ENCODE results near the gene LGALS14.
"Not testable (repeated sequence)": the region's sequence is repeated elsewhere in the genome, so short reads cannot be mapped to it uniquely, and the experiment has no call there.

The LGALS14 gene, protein sequence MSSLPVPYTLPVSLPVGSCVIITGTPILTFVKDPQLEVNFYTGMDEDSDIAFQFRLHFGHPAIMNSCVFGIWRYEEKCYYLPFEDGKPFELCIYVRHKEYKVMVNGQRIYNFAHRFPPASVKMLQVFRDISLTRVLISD

GRCh38 chr19:39704181-39705044, at the start of gene LGALS14:
LGALS14 (plus strand) TSS chr19:39704481; CDS start chr19:39704529, 48 bp downstream.
- DNase-seq = no peak

DNA sequence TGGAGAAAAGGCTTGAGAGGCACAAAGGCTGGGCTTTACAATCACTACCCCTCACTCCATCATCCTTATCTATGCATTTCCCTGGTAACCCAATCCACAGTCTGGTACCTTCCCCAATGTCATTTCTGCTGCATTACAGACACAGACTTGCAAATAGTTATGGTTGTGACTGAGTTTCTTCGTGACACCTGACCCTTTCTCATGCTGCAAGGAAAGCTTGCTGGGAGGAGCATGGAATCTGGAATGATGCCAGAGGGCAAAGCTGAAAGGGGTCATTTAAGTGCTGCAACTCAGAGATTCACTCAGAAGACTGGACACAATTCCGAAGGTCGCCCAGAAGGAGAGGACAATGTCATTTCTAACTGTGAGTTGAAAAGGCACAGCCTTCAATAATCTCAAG, 48.7 kb upstream of the LGALS14 start, which contains the start of gene LGALS16:
LGALS16 (plus strand) TSS at position 301 of the 400 bp plus-strand sequence; CDS start at position 350, 49 bp downstream.
- DNase-seq = no peak

DNA sequence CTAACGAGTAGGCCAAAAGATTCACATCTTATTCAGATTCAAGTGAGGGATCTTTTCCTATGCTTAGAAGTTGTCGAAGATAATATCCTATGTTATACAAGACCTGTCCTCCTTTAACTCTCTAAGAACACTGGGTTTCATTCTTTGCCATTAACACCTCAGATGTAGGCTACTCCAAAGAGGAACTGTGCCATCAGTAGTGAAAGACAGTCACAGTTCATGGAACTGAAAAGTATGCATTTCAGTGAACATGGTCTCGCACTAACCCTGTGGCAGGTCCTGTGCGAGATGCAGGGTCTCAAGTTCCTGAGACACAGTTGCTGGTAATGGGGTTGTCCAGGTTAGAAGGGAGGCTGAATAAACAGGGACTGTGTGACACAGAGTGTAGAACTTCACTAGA, 44.5 kb upstream of the LGALS14 start:
- DNase-seq = no peak

DNA sequence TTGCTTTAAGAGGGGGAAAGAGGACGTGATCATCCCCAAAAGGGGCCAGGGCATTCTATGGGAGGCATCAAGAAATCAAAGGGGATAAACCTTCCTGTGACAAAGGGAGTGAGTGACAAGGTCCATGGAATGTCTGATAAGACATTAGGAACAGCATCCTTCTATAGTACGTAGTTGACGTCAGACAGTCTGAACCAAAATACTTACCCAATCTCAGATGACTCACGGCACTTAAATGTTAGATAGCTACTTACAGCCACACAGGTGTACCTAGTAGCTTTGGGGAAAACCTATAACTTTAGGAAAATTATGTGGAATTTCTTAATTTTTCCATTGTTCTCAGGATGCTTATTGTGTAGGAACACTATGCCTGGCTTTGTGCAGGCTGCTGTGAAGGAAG, 43.6 kb upstream of the LGALS14 start:
- DNase-seq = no peak

- no peak for DNase-seq
Measured at GRCh38 chr19:39661565-39661964, 42.7 kb upstream of the LGALS14 start.

DNA sequence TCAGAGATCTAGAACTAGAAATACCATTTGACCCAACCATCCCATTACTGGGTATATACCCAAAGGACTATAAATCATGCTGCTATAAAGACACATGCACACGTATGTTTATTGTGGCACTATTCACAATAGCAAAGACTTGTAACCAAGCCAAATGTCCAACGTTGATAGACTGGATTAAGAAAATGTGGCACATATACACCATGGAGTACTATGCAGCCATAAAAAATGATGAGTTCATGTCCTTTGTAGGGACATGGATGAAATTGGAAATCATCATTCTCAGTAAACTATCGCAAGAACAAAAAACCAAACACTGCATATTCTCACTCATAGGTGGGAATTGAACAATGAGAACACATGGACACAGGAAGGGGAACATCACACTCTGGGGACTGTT, 34.4 kb upstream of the LGALS14 start:
- DNase-seq = not testable (repeated sequence)

- no peak for DNase-seq
Measured at GRCh38 chr19:39670998-39671397, 33.3 kb upstream of the LGALS14 start.

- DNase-seq = peak; percentile 68
Measured at GRCh38 chr19:39671739-39672363, 32.4 kb upstream of the LGALS14 start.

DNA sequence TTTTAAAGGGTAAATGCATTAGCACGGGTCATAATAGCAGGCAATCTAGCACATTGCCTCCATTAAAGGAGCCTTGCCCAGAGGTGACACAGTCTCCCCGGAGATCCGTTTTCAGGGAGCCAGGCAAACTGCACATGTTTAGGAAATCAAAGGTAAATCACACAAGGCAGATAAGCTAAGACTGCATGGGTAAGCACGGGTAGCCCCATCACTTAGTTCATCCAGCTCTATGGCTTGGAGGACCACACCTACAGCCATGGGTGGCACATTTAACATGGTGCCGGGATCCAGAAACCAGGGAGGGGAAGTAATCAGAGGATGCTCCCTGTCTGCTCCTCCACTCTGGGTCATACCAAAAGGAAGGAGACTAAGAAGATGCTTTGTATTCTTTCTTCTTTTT, 31.8 kb upstream of the LGALS14 start:
- DNase-seq = no peak

- peak; percentile 3 for DNase-seq
Measured at GRCh38 chr19:39673862-39674261, 30.4 kb upstream of the LGALS14 start.

DNA sequence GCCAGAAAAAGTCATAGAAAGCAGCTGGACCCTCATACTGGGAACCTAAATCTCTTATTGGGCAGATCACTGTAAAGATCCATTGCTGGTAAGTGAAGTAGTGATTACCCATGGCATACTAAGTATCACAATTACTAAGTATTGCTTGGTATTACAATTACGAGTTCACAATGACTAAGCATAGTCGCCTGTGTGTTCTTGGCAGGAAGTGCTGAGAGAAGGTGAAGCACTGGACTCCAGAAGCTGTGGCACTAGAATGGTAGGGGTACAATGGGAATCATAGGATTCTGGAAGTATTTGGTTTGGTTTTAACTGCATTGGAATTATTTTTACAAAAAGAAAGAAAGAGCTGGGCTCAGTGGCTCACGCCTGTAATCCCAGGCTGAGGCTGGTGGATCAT, 28.3 kb upstream of the LGALS14 start:
- no peak for DNase-seq

DNA sequence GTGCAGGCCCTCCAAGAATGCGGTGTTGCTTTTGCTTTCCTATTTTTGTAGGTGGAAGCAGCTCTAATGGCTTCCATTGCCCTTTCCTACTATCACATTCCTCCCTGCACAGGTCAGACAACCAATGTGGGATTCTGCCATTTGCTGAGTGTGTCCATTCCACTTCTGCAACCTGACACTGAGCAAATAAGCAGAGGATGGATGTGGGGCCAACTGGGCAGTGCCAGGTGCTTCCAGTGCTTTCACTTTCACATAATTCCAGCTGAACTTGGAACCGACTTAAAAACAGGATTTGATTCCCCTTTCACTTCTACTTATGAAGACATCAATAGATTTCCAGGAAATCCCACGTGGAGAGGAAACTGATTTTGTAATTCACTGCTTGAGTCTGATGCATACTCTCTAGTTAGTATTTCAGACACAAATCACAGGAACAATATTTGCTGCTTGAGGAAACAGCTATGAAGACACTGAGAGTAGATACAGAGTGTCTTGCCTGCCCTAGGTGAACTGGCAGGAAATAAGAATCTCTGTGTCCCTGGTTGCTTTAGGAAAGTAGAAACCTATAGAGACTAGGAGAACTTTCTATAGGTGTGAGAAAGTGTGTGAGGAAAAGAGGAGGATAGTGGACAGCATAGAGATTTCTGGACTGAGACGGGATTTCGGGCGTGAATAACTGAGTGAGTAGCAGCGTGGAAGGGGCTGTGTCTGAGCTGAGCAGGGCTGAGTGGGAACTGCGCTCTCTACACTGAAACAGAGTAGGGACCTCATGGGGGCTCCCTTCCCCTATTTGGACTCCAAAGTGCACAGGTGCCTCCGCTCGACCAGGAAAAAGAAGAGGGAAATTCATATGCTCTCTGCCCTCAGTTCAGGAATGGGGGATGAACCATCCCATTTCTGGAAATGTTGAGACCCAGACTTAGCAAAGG, 26.1 kb upstream of the LGALS14 start:
- peak; percentile 44 for DNase-seq

DNA sequence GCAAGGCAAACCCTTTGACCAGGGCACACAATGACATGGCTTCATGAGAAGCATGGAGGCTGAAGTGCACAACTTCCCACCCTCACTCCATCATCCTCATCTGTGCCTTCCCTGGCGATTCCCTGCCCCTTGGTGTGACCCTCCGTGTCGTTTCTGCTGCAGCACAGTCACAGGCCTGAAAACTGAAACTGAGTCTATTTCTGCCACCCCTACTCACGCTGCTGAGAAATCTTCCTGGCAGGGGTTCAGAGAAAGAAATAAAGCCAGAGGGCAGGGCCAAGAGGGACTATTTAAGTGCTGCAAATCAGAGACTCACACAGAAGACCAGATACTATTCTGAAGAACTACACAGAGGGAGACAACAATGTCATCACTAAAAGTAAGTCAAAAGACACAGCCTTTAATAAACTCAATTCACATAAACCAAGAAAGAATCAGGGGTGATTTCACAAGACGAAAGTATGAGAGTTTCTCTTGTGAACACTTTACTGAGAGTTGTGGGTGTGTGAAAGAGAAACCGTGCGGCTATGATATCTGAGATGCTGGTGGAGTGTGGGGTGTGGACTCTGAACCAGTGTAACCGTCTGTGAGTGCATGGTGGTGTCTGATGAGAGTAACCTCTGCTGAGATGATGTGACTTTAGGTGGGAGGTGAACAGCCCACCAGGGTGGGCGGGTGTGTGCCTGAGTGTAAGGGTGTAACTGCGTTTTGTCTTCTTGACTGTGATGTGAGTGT, 25.1 kb upstream of the LGALS14 start:
- no peak for DNase-seq

DNA sequence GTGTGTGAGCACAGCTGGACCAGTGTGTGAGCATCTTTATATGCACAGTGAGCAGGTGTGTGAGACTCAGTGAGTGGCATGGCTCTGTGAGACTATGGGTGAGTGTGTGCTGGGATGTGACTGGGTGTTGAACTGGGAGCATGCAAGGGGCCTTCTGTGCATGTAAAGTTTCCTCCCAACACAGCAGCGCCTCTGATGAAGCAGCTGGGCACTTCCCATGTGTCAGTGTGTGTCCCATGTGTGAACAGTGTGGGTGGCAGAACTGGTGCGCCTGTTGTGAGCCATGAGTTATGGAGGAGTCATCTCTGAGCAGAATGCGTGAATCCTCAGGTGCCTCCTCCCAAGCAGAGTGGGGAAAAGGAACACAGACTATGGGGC, 24.5 kb upstream of the LGALS14 start:
- DNase-seq = no peak

DNA sequence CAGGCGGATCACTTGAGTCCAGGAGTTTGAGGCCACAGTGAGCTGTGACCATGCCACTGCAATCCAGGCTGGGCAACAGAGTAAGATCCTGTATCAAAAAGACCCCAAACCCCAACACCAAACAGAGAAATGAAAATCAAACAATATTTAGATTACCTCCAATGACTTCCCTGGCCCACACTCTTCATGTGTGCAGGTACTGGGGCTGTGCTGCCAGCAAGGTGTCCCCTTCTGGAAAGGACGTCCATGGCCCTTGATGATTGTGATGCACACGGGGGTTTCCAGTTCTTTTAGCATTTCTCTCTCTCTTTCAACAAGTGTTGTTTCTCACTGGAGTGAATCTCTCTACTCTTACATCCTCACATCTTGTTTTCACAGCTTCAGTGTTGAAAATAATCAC, 23.7 kb upstream of the LGALS14 start:
- DNase-seq = no peak

GRCh38 chr19:39681416-39681815, 22.9 kb upstream of the LGALS14 start:
- no peak for DNase-seq

DNA sequence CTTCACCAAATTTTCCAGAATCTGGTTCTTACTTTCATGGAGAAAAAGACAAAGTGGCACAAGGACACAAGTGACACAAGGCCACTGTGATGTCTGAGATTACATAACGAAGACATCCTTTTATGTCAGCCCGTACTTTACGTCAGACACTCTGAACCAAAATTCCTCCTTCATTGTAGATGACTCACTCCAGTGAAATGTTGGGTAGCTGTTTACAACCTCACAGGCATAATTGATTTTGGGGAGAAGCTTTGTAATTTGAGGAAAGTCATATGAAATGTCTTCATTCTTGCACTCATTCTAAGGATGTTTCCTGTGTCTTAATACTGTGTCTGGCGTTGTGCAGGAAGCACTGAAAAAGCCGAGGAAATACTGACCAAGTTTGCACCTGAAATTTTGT, 20.0 kb upstream of the LGALS14 start:
- DNase-seq = no peak

- DNase-seq = no peak
Measured at GRCh38 chr19:39686739-39687138, 17.5 kb upstream of the LGALS14 start.

GRCh38 chr19:39688637-39689036, 15.6 kb upstream of the LGALS14 start:
- DNase-seq = not testable (repeated sequence)

GRCh38 chr19:39692166-39692565, 12.1 kb upstream of the LGALS14 start:
- no peak for DNase-seq

- DNase-seq = no peak
Measured at GRCh38 chr19:39692822-39693221, 11.5 kb upstream of the LGALS14 start.

DNA sequence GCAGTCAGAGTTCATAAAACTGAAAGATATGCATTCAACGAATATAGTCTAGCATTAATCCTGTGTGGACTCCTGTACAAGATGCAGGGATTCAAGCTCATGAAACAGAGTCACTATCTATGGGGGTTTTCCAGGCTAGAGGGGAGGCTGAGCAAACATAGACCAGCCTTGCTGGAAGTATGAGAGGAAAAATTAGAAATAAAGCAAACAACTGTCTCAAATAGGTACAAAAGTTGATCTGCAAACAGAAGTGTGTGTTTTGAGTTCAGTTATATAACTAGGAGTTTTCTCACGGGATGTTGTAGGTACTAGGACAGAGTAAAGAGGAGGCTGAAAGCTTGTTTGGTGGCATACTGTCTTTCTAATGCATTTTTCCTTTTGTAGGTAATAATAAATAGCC, 8.5 kb upstream of the LGALS14 start:
- DNase-seq = no peak
